HepG2 (cell line): ENCODE data around the gene SLX1A. TPM values are rescaled to one million over a fixed set of nuclear protein-coding genes. Genes with fewer than 3 reads are reported as not detected.

ENCODE experiments used
- ATAC-seq: fragments of 200-7000 bp; cut with Tn5 transposase; 3 replicates; pipeline ENCODE4 v1.9.1; 2020; ENCODE audit warnings: mild to moderate bottlenecking, moderate library complexity
- BruUV-seq: library from RNA; stranded (reverse); fragments of 400-500 nt; replicated peaks from 2 replicates; lab custom pipeline; 2021; lab: Mats Ljungman, UMichigan
- CTCF ChIA-PET: fragments of 300-600 bp; formaldehyde crosslinking; extraction: SDS; loops from one replicate; lab custom pipeline; 2021; ENCODE audit warnings: low total read pairs, inconsistent platforms, low intra/inter-chr PET ratio; lab: Yijun Ruan, JAX
- POLR2A ChIA-PET: fragments of 350-600 bp; sonication (Branson Sonifier 250); formaldehyde crosslinking; loops from one replicate; lab custom pipeline; 2020; ENCODE audit warnings: antibody characterized with exemption, inconsistent platforms; lab: Yijun Ruan, JAX
- DNase-seq: peaks from one replicate; pipeline ENCODE4 v3.0.0-alpha.2; 2015; ENCODE audit warnings: low spot score
- FAIRE-seq: peaks from 3 replicates; lab custom pipeline; 2011; peaks lifted over from hg19 to GRCh38; lab: Jason Lieb, UNC
- H2AFZ ChIP-seq: one replicate; pipeline ENCODE4 v1.6.1; 2011; ENCODE audit warnings: low read length, inconsistent platforms
- H3K27ac ChIP-seq: fragments of 300-600 bp; 3 replicates; pipeline ENCODE4 v1.8.0; 2011; ENCODE audit warnings: mixed run types, mild to moderate bottlenecking, mixed read lengths, low read length, inconsistent platforms; ENCODE audit not compliant: insufficient read depth; ENCODE audit errors: extremely low read length
- H3K27me3 ChIP-seq, 2 experiments: fragments of 200-600 bp in 1 of 2; 2 replicates in 1 of 2; 3 replicates in 1 of 2; pipeline versions ENCODE4 v1.6.0 to v1.8.0; 2011; ENCODE audit warnings: low read length in 2 of 2, mild to moderate bottlenecking in 2 of 2, moderate library complexity in 2 of 2, inconsistent platforms in 1 of 2; ENCODE audit not compliant: insufficient read depth in 2 of 2, control insufficient read depth in 1 of 2
- H3K36me3 ChIP-seq, 2 experiments: fragments of 200-600 bp in 1 of 2; replicated peaks in 1 of 2; 2 replicates in 1 of 2; 3 replicates in 1 of 2; pipeline versions ENCODE4 v1.5.1 to v1.8.0; 2011; ENCODE audit warnings: low read length in 2 of 2, inconsistent platforms in 1 of 2; ENCODE audit not compliant: insufficient read depth in 2 of 2, control insufficient read depth in 1 of 2
- H3K4me1 ChIP-seq: 2 replicates; pipeline ENCODE4 v1.5.1; 2012; ENCODE audit warnings: low read length, inconsistent platforms; ENCODE audit not compliant: insufficient read depth
- H3K4me2 ChIP-seq: 2 replicates; pipeline ENCODE4 v1.6.0; 2011; ENCODE audit warnings: low read depth, low read length, inconsistent platforms
- H3K4me3 ChIP-seq, 3 experiments: fragments of 200-600 bp in 1 of 3; sonication (generic), shearing (Covaris generic) in 1 of 3; replicated peaks in 1 of 3; 2 replicates each; pipeline ENCODE4 v1.5.1; 2011 to 2016; ENCODE audit warnings: low read length in 3 of 3, inconsistent platforms in 2 of 3, low read depth in 2 of 3, mild to moderate bottlenecking in 2 of 3, control low read depth in 1 of 3, mixed read lengths in 1 of 3; ENCODE audit not compliant: insufficient read depth in 1 of 3
- H3K79me2 ChIP-seq: one replicate; pipeline ENCODE4 v1.6.1; 2011; ENCODE audit warnings: low read length, inconsistent platforms; ENCODE audit not compliant: insufficient read depth
- H3K9ac ChIP-seq: 2 replicates; pipeline ENCODE4 v1.6.0; 2011; ENCODE audit warnings: mild to moderate bottlenecking, low read depth, low read length, inconsistent platforms; ENCODE audit not compliant: insufficient read depth
- H3K9me3 ChIP-seq: 2 replicates; pipeline ENCODE4 v1.5.1; 2012; ENCODE audit warnings: mild to moderate bottlenecking, low read length
- H4K20me1 ChIP-seq: 2 replicates; pipeline ENCODE4 v1.6.0; 2011; ENCODE audit warnings: inconsistent platforms, mild to moderate bottlenecking, low read length, moderate library complexity; ENCODE audit not compliant: insufficient read depth
- BATF2 ChIP-seq: sonication (generic); formaldehyde crosslinking; IDR thresholded peaks from 2 replicates; pipeline ENCODE4 v1.8.0; 2022; ENCODE audit warnings: mild to moderate bottlenecking, missing genetic modification reagents, moderate library complexity
- GABPB1 ChIP-seq: IDR thresholded peaks from 2 replicates; pipeline ENCODE4 v1.6.1; 2016; ENCODE audit warnings: mild to moderate bottlenecking, missing genetic modification reagents, moderate library complexity, missing compliant biosample characterization
- HOMEZ ChIP-seq: IDR thresholded peaks from 2 replicates; pipeline ENCODE4 v1.6.1; 2016; ENCODE audit warnings: low read depth
- KDM5B ChIP-seq: sonication (generic); formaldehyde crosslinking; IDR thresholded peaks from 2 replicates; pipeline ENCODE4 v1.4.0; 2020; ENCODE audit warnings: missing genetic modification reagents, mild to moderate bottlenecking, borderline replicate concordance
- NONO ChIP-seq, 2 experiments: fragments of 450-650 bp in 1 of 2; sonication (generic) in 1 of 2; formaldehyde crosslinking in 1 of 2; IDR thresholded peaks in 1 of 2; conservative IDR thresholded peaks in 1 of 2; 2 replicates each; pipeline versions ENCODE4 v1.6.1 to v1.8.0; 2017 to 2022; ENCODE audit warnings: mild to moderate bottlenecking in 1 of 2, missing genetic modification reagents in 1 of 2, moderate library complexity in 1 of 2
- REPIN1 ChIP-seq: sonication (generic); formaldehyde crosslinking; IDR thresholded peaks from 2 replicates; pipeline ENCODE4 v1.8.0; 2022; ENCODE audit warnings: missing genetic modification reagents, low read depth, mild to moderate bottlenecking, borderline replicate concordance
- SRF ChIP-seq: IDR thresholded peaks from 2 replicates; pipeline ENCODE4 v1.6.1; 2011; ENCODE audit warnings: mild to moderate bottlenecking, low read depth, low read length, moderate library complexity
- THAP7 ChIP-seq: sonication (generic); formaldehyde crosslinking; IDR thresholded peaks from 2 replicates; pipeline ENCODE4 v1.8.1; 2023; ENCODE audit warnings: mild to moderate bottlenecking, missing genetic modification reagents
- ZBTB4 ChIP-seq: sonication (generic); formaldehyde crosslinking; IDR thresholded peaks from 2 replicates; pipeline ENCODE4 v1.4.0; 2020; ENCODE audit warnings: missing genetic modification reagents, mild to moderate bottlenecking, borderline replicate concordance
- ZFX ChIP-seq: sonication (generic); formaldehyde crosslinking; IDR thresholded peaks from 2 replicates; pipeline ENCODE4 v1.4.0; 2020; ENCODE audit warnings: mild to moderate bottlenecking, low read depth, missing genetic modification reagents, moderate library complexity
- ZNF235 ChIP-seq: sonication (generic); formaldehyde crosslinking; IDR thresholded peaks from 2 replicates; pipeline ENCODE4 v1.8.1; 2023; ENCODE audit warnings: mild to moderate bottlenecking, missing genetic modification reagents, borderline replicate concordance
- ZNF260 ChIP-seq: sonication (generic); formaldehyde crosslinking; IDR thresholded peaks from 2 replicates; pipeline ENCODE4 v1.4.0; 2020; ENCODE audit warnings: missing genetic modification reagents, low read depth, mild to moderate bottlenecking, borderline replicate concordance
- ZNF432 ChIP-seq: sonication (generic); formaldehyde crosslinking; IDR thresholded peaks from 2 replicates; pipeline ENCODE4 v1.5.0; 2020; ENCODE audit warnings: missing genetic modification reagents, mild to moderate bottlenecking, borderline replicate concordance
- ZNF556 ChIP-seq: sonication (generic); formaldehyde crosslinking; IDR thresholded peaks from 2 replicates; pipeline ENCODE4 v1.4.0; 2020; ENCODE audit warnings: mild to moderate bottlenecking, missing genetic modification reagents, borderline replicate concordance
- ZNF7 ChIP-seq: IDR thresholded peaks from 2 replicates; pipeline ENCODE4 v1.6.1; 2016; ENCODE audit warnings: missing biosample characterization, missing genetic modification reagents
- ZNF768 ChIP-seq: sonication (generic); formaldehyde crosslinking; IDR thresholded peaks from 2 replicates; pipeline ENCODE4 v1.4.0; 2020; ENCODE audit warnings: missing genetic modification reagents
- WGBS: methylation state at CpG from one replicate; pipeline ENCODE4 v1.1.6; 2017; ENCODE audit warnings: low lambda C conversion rate; 5-methylcytosine and 5-hydroxymethylcytosine counted together
- in situ Hi-C: cut with HindIII; loops from 2 replicates; pipeline ENCODE4 v1.10.0; 2017; ENCODE audit warnings: low pct_unique_long_range_greater_than_20kb; ENCODE audit not compliant: extremely low pct_ligation_motif_present
- intact Hi-C: fragments of 100-400 bp; cut with micrococcal nuclease; formaldehyde crosslinking; loops from one replicate; pipeline ENCODE4 v1.10.0; 2022; ENCODE audit not compliant: unreplicated experiment
- polyA plus RNA-seq, 8 experiments: library from polyadenylated mRNA; depleted of rRNA in 3 of 8; stranded (reverse) in 7 of 8; unstranded in 1 of 8; fragments of >200 nt; fragmentation: Illumina TruSeq in 4 of 8; extraction: Trizol in 4 of 8; gene quantifications; 2 replicates each; pipeline versions ENCODE4 v1.2.1 to v1.2.3, GENCODE V29; 2011 to 2016; ENCODE audit warnings: low read depth in 4 of 8, missing spikeins in 1 of 8, mixed read lengths in 1 of 8; ENCODE audit not compliant: insufficient read depth in 1 of 8
- total RNA-seq, 5 experiments: library from RNA; depleted of rRNA; stranded (reverse); fragments of >200 nt; fragmentation: Illumina TruSeq; extraction: Trizol; gene quantifications; 2 replicates each; pipeline ENCODE4 v1.2.3, GENCODE V29; 2016; ENCODE audit warnings: low read depth in 1 of 5

The SLX1A gene
- total and polyA plus RNA-seq, 2 of the 13 experiments (the other 11 are each of a cell fraction or from before 2014, with no cell fraction given) = 12.0 to 37.1 TPM

GRCh38 chr16:30186782-30187555 lies 6.7 kb upstream of the SLX1A start:
- DNase-seq = peak; percentile 41
- Histone ChIP-seq H3K9ac (no peak overlapping the region), H4K20me1 (no peaks in the 10 kb centered on the region), H3K27ac (no peak overlapping the region), H3K4me2 (no peak overlapping the region), H2AFZ (no peak overlapping the region), H3K4me1 (peaks cover 32% of the 10 kb centered on the region), H3K27me3 (no peaks in the 10 kb centered on the region; a peak in 1 of 5 replicates), H3K36me3 (no peaks in the 10 kb centered on the region), H3K9me3 (no peaks in the 10 kb centered on the region), H3K4me3 (no peak overlapping the region), H3K79me2 (no peaks in the 10 kb centered on the region)
- FAIRE-seq = no peak
- WGBS = 87% methylated on average over 23 of the region's 36 CpGs
- in situ Hi-C loops = no loop called here
- ATAC-seq = peak; percentile 41
- intact Hi-C loops = no loop called here
- no TSS peak for BruUV-seq
- POLR2A ChIA-PET = no interaction called here
- CTCF ChIA-PET = interaction anchor here (0.9 kb wide), 1 partner anchor 74 kb away, joined by 3 read pairs; the partner anchor contains the start of gene GDPD3
- TF ChIP-seq KDM5B (CRISPR knock-in tag) (peak; percentile 46; the same call in 1 of the 2 replicates), BATF2 (0 out of 2 replicates have a peak, but pooled peaks have one; percentile 62), ZNF768 (CRISPR knock-in tag) (peak; percentile 22; the same call in 1 of the 2 replicates), ZNF260 (CRISPR knock-in tag) (no peak), REPIN1 (CRISPR knock-in tag) (peak; percentile 59; the same call in 1 of the 2 replicates), HOMEZ (CRISPR knock-in tag) (peak; percentile 31; the same call in 1 of the 2 replicates), ZNF432 (CRISPR knock-in tag) (no peak), ZNF556 (0 out of 2 replicates have a peak, but pooled peaks have one; percentile 61), ZBTB4 (CRISPR knock-in tag) (0 out of 2 replicates have a peak, but pooled peaks have one; percentile 21), ZNF235 (CRISPR knock-in tag) (no peak), ZFX (CRISPR knock-in tag) (peak; percentile 19; the same call in 1 of the 2 replicates), NONO (IDR thresholded peaks at IDR 0.05) (no peak), NONO (CRISPR knock-in tag; conservative IDR thresholded peaks at IDR 0.05) (peak; percentile 51; the same call in 1 of the 2 replicates), THAP7 (CRISPR knock-in tag) (no peak), ZNF7 (CRISPR knock-in tag) (0 out of 2 replicates have a peak, but pooled peaks have one; percentile 7), SRF (no peak), GABPB1 (peak; percentile 34; the same call in 1 of the 2 replicates)
